ENCODE data around the gene ZC3H4.

DNA sequence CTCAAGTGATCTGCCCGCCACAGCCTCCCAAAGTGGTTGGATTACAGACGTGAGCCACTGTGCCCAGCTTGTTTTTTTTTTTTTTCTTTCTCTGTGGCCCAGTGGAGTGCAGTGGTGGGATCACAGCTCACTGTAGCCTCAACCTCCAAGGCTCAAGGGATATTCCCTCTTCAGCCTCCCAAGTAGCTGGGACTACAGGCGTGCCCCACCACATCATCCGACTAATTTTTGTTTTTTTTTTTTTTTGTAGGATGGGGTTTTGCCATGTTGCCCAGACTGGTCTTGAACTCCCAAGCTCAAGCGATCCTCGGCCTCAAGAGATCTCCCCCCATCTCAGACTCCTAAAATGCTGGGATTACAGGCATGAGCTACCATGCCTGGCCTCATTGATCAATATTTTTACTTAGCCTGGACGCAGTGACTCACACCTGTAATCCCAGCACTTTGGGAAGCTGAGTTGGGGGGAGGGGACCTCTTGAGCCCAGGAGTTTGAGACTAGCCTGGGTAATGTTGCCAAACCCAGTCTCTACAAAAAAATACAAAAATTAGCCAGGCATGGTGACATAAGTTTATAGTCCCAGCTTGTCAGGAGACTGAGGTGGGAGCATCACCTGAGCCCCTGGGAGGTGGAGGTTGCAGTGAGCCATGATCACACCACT lies 18.7 kb upstream of the ZC3H4 start:
- TF ChIP-seq GATA3 (IDR thresholded peaks at IDR 0.05; ENCODE audit: low read depth, low read length) = no peak
- TF ChIP-seq GATA2 (IDR thresholded peaks at IDR 0.05; ENCODE audit: low read depth, low read length) = no peak
